ENCODE results near the gene HJURP. TPM values are rescaled to one million over a fixed set of nuclear protein-coding genes. Genes with fewer than 3 reads are reported as not detected.

The HJURP gene
- total and polyA plus RNA-seq, 2 donors (not counting 3 experiments of a cell fraction or from before 2014, with no cell fraction given): 34.4 to 60.9 TPM

GRCh38 chr2:233794128-233794658, 60.1 kb downstream of the HJURP start:
- no TSS peak for BruUV-seq (replicated peaks)
- Histone ChIP-seq H3K36me3 (ENCODE audit: control insufficient read depth in 2 of 2, extremely low read depth in 1 of 2, insufficient read depth in 2 of 2, low read length in 2 of 2) (no peaks in the 10 kb centered on the region), H3K27ac (ENCODE audit: insufficient read depth, low read depth, low read length) (no peak overlapping the region), H3K27me3 (ENCODE audit: control insufficient read depth in 2 of 2, insufficient read depth in 2 of 2, low read length in 2 of 2) (no peaks in the 10 kb centered on the region), H3K9me3 (replicated peaks; ENCODE audit: control insufficient read depth, insufficient read depth, low read length) (no peaks in the 10 kb centered on the region), H2AFZ (ENCODE audit: low read depth, low read length) (no peak overlapping the region), H3K4me2 (ENCODE audit: insufficient read depth, low read length) (no peak overlapping the region), H4K20me1 (replicated peaks; ENCODE audit: control insufficient read depth, extremely low read depth, insufficient read depth, low read length) (no peaks in the 10 kb centered on the region), H3K79me2 (ENCODE audit: control insufficient read depth, insufficient read depth, low read length) (no peaks in the 10 kb centered on the region), H3K4me3 (replicated peaks in 1 of 3; ENCODE audit: insufficient read depth in 1 of 3, low read depth in 1 of 3, low read length in 3 of 3) (no peak overlapping the region), H3K4me1 (ENCODE audit: control insufficient read depth, extremely low read depth, insufficient read depth, low read length) (no peaks in the 10 kb centered on the region), H3K9me1 (replicated peaks; ENCODE audit: control insufficient read depth, extremely low read depth, insufficient read depth, low read length) (no peaks in the 10 kb centered on the region), H3K9ac (replicated peaks; ENCODE audit: extremely low read depth, insufficient read depth, low read length) (no peak overlapping the region)
- dilution Hi-C loops (cut with MboI; ENCODE audit: extremely low pct_ligation_motif_present, low sequenced_read_pairs): no loop called here
- FAIRE-seq (no peak), DNase-seq (ENCODE audit: low read depth, low spot score) (no peak)
- POLR2A ChIA-PET: no interaction called here
- CTCF ChIA-PET: no interaction called here
- TF ChIP-seq CTCF (IDR thresholded peaks at IDR 0.05; ENCODE audit: extremely low read depth in 1 of 2, insufficient read depth in 1 of 2, low read depth in 1 of 2, low read length in 2 of 2): no peak
- TF ChIP-seq EZH2 (IDR thresholded peaks at IDR 0.05; ENCODE audit: borderline replicate concordance, low read depth, low read length, severe bottlenecking): no peak
- no peak for TF ChIP-seq FOS (IDR thresholded peaks at IDR 0.05; ENCODE audit: borderline replicate concordance, insufficient read depth, low read length)
- no peak for TF ChIP-seq POLR2AphosphoS5 (IDR thresholded peaks at IDR 0.05; ENCODE audit: insufficient read depth, low read depth, low read length)
- TF ChIP-seq GATA2 (IDR thresholded peaks at IDR 0.05; ENCODE audit: insufficient read depth, insufficient read length, low read depth, low read length): no peak
- no peak for TF ChIP-seq MYC (IDR thresholded peaks at IDR 0.05; ENCODE audit: low read depth, low read length)
- TF ChIP-seq POLR2A (IDR thresholded peaks at IDR 0.05; ENCODE audit: low read depth, low read length): no peak
- TF ChIP-seq MAX (IDR thresholded peaks at IDR 0.05; ENCODE audit: insufficient read depth, insufficient read length): no peak
- no peak for TF ChIP-seq JUN (IDR thresholded peaks at IDR 0.05; ENCODE audit: borderline replicate concordance, insufficient read depth, insufficient read length, low read depth)
- intact Hi-C loops (cut with micrococcal nuclease): no loop called here
